HepG2 (cell line): ENCODE data around the gene BPIFB2. TPM values are rescaled to one million over a fixed set of nuclear protein-coding genes. Genes with fewer than 3 reads are reported as not detected.

Experiments
- GATAD2A ChIP-seq: IDR thresholded peaks from 2 replicates; pipeline ENCODE4 v1.6.1; 2016
- HDAC6 ChIP-seq: fragments of 200-600 bp; sonication (generic); IDR thresholded peaks from 2 replicates; pipeline ENCODE4 v1.7.0; 2017; ENCODE audit warnings: mild to moderate bottlenecking, antibody characterized with exemption, low read length, low read depth
- KDM2A ChIP-seq: sonication (generic); formaldehyde crosslinking; IDR thresholded peaks from 2 replicates; pipeline ENCODE4 v1.4.0; 2020; ENCODE audit warnings: low read depth, missing genetic modification reagents, borderline replicate concordance
- MXD4 ChIP-seq: IDR thresholded peaks from 2 replicates; pipeline ENCODE4 v1.6.1; 2016; ENCODE audit warnings: mild to moderate bottlenecking, missing biosample characterization, missing genetic modification reagents
- NR2F2 ChIP-seq: IDR thresholded peaks from 2 replicates; pipeline ENCODE4 v1.6.1; 2012; ENCODE audit warnings: low read depth, inconsistent platforms, borderline replicate concordance
- PRPF4 ChIP-seq: fragments of 200-400 bp; formaldehyde crosslinking; IDR thresholded peaks from 2 replicates; pipeline ENCODE4 v1.6.1; 2016; ENCODE audit warnings: low read length, low read depth; ENCODE audit not compliant: poor library complexity, severe bottlenecking
- RAD21 ChIP-seq: fragments of 450-650 bp; formaldehyde crosslinking; IDR thresholded peaks from 2 replicates; pipeline ENCODE4 v1.5.0; 2020; ENCODE audit warnings: mild to moderate bottlenecking
- XBP1 ChIP-seq: sonication (generic); formaldehyde crosslinking; IDR thresholded peaks from 2 replicates; pipeline ENCODE4 v1.5.0; 2020; ENCODE audit warnings: missing genetic modification reagents
- ZBTB44 ChIP-seq: sonication (generic); formaldehyde crosslinking; IDR thresholded peaks from 2 replicates; pipeline ENCODE4 v1.4.0; 2020; ENCODE audit warnings: missing genetic modification reagents
- ZNF160 ChIP-seq: sonication (generic); formaldehyde crosslinking; IDR thresholded peaks from 2 replicates; pipeline ENCODE4 v1.8.0; 2022; ENCODE audit warnings: mild to moderate bottlenecking, inconsistent platforms, missing genetic modification reagents
- ZNF343 ChIP-seq: sonication (generic); formaldehyde crosslinking; IDR thresholded peaks from 2 replicates; pipeline ENCODE4 v1.4.0; 2020; ENCODE audit warnings: mild to moderate bottlenecking, missing genetic modification reagents
- ZNF350 ChIP-seq: sonication (generic); formaldehyde crosslinking; IDR thresholded peaks from 2 replicates; pipeline ENCODE4 v1.4.0; 2020; ENCODE audit warnings: mild to moderate bottlenecking, low read depth, missing genetic modification reagents, borderline replicate concordance
- ZNF430 ChIP-seq: sonication (generic); formaldehyde crosslinking; IDR thresholded peaks from 2 replicates; pipeline ENCODE4 v1.9.0; 2021; ENCODE audit warnings: mild to moderate bottlenecking, missing genetic modification reagents
- ZNF570 ChIP-seq: sonication (generic); formaldehyde crosslinking; IDR thresholded peaks from 2 replicates; pipeline ENCODE4 v1.4.0; 2020; ENCODE audit warnings: mild to moderate bottlenecking, missing genetic modification reagents, borderline replicate concordance
- ZNF839 ChIP-seq: sonication (generic); formaldehyde crosslinking; IDR thresholded peaks from 2 replicates; pipeline ENCODE4 v1.4.0; 2020; ENCODE audit warnings: missing genetic modification reagents, mild to moderate bottlenecking, borderline replicate concordance
- ZSCAN22 ChIP-seq: sonication (generic); formaldehyde crosslinking; IDR thresholded peaks from 2 replicates; pipeline ENCODE4 v1.4.0; 2020; ENCODE audit warnings: mild to moderate bottlenecking, missing genetic modification reagents
- polyA plus RNA-seq, 8 experiments: library from polyadenylated mRNA; depleted of rRNA in 3 of 8; stranded (reverse) in 7 of 8; unstranded in 1 of 8; fragments of >200 nt; fragmentation: Illumina TruSeq in 4 of 8; extraction: Trizol in 4 of 8; gene quantifications; 2 replicates each; pipeline versions ENCODE4 v1.2.1 to v1.2.3, GENCODE V29; 2011 to 2016; ENCODE audit warnings: low read depth in 4 of 8, missing spikeins in 1 of 8, mixed read lengths in 1 of 8; ENCODE audit not compliant: insufficient read depth in 1 of 8
- total RNA-seq, 5 experiments: library from RNA; depleted of rRNA; stranded (reverse); fragments of >200 nt; fragmentation: Illumina TruSeq; extraction: Trizol; gene quantifications; 2 replicates each; pipeline ENCODE4 v1.2.3, GENCODE V29; 2016; ENCODE audit warnings: low read depth in 1 of 5
- TF ChIP-seq, protein P1 (sequence below): sonication (generic); formaldehyde crosslinking; IDR thresholded peaks from 2 replicates; pipeline ENCODE4 v1.4.0; 2020; ENCODE audit warnings: mild to moderate bottlenecking, missing genetic modification reagents
- TF ChIP-seq, protein P2 (sequence below): sonication (generic); formaldehyde crosslinking; IDR thresholded peaks from 2 replicates; pipeline ENCODE4 v1.8.1; 2023; ENCODE audit warnings: mild to moderate bottlenecking, missing genetic modification reagents, borderline replicate concordance
- TF ChIP-seq, protein P3 (sequence below): sonication (generic); formaldehyde crosslinking; IDR thresholded peaks from 2 replicates; pipeline ENCODE4 v1.5.0; 2020; ENCODE audit warnings: missing genetic modification reagents
- TF ChIP-seq, protein P4 (sequence below): sonication (generic); formaldehyde crosslinking; IDR thresholded peaks from 2 replicates; pipeline ENCODE4 v1.8.0; 2022; ENCODE audit warnings: missing genetic modification reagents, mild to moderate bottlenecking, borderline replicate concordance

The BPIFB2 gene
- total and polyA plus RNA-seq, 2 of the 13 experiments (the other 11 are each of a cell fraction or from before 2014, with no cell fraction given), result 54.5 to 902 TPM

DNA sequence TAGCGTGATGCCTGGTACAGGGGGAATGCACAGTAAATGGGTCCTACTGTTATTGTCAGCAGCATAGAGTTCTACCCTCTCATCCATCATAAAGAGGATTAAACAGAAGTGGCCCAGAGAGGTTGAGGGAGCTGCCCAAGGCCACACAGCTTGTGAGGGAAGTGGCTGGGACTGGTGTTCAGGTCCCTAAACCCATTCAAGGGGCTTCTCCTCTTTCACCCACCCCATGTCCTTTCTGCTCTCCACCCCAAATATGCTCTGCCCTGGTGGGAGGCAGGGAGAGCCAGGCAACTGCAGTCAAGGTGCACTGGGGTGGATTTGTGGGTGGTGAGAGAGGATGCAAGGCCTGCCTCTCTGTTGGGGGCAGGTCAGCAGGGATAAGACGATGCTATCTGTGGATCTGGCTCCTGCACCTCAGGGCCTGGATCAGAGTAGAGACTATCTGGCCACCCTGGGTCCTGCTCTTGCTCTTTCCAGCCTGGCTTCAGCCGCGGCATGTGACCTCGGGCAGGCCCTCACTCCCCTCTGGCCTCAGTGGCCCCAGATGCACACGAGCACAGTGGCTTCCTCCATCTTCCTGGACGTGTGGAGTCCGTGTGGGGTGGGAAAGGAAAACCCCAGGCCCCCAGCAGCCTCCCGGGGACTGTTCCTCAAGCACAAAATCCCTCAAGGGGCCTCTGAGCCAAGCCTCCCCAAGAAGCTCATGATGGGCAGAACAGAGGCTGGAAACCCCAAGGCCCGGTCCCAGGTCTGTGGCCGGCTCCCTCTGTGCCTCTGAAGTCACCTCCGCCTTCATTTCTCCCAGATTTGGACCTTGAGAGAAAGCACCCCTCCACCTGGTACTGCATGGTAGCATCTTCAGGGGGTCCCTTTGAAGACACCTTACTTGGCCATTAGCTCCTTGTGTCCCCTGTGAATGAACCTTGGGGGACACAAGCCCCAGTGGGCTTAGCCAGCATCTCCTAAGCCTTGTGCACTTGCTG is 20.6 kb downstream of the BPIFB2 start (continued):
- TF ChIP-seq ZNF343 (CRISPR knock-in tag), result no peak
- TF ChIP-seq MXD4, result no peak
- no peak for TF ChIP-seq ZNF839
- TF ChIP-seq, protein P1, sequence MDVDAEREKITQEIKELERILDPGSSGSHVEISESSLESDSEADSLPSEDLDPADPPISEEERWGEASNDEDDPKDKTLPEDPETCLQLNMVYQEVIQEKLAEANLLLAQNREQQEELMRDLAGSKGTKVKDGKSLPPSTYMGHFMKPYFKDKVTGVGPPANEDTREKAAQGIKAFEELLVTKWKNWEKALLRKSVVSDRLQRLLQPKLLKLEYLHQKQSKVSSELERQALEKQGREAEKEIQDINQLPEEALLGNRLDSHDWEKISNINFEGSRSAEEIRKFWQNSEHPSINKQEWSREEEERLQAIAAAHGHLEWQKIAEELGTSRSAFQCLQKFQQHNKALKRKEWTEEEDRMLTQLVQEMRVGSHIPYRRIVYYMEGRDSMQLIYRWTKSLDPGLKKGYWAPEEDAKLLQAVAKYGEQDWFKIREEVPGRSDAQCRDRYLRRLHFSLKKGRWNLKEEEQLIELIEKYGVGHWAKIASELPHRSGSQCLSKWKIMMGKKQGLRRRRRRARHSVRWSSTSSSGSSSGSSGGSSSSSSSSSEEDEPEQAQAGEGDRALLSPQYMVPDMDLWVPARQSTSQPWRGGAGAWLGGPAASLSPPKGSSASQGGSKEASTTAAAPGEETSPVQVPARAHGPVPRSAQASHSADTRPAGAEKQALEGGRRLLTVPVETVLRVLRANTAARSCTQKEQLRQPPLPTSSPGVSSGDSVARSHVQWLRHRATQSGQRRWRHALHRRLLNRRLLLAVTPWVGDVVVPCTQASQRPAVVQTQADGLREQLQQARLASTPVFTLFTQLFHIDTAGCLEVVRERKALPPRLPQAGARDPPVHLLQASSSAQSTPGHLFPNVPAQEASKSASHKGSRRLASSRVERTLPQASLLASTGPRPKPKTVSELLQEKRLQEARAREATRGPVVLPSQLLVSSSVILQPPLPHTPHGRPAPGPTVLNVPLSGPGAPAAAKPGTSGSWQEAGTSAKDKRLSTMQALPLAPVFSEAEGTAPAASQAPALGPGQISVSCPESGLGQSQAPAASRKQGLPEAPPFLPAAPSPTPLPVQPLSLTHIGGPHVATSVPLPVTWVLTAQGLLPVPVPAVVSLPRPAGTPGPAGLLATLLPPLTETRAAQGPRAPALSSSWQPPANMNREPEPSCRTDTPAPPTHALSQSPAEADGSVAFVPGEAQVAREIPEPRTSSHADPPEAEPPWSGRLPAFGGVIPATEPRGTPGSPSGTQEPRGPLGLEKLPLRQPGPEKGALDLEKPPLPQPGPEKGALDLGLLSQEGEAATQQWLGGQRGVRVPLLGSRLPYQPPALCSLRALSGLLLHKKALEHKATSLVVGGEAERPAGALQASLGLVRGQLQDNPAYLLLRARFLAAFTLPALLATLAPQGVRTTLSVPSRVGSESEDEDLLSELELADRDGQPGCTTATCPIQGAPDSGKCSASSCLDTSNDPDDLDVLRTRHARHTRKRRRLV, result no peak
- TF ChIP-seq GATAD2A (CRISPR knock-in tag), result no peak
- no peak for TF ChIP-seq NR2F2
- TF ChIP-seq ZNF160 (CRISPR knock-in tag), result no peak
- TF ChIP-seq, protein P2, sequence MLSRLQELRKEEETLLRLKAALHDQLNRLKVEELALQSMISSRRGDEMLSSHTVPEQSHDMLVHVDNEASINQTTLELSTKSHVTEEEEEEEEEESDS, result no peak
- peak; percentile 54; the same call in 1 of the 2 replicates for TF ChIP-seq KDM2A (CRISPR knock-in tag)
- TF ChIP-seq, protein P3, sequence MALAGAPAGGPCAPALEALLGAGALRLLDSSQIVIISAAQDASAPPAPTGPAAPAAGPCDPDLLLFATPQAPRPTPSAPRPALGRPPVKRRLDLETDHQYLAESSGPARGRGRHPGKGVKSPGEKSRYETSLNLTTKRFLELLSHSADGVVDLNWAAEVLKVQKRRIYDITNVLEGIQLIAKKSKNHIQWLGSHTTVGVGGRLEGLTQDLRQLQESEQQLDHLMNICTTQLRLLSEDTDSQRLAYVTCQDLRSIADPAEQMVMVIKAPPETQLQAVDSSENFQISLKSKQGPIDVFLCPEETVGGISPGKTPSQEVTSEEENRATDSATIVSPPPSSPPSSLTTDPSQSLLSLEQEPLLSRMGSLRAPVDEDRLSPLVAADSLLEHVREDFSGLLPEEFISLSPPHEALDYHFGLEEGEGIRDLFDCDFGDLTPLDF, result no peak
- TF ChIP-seq, protein P4, sequence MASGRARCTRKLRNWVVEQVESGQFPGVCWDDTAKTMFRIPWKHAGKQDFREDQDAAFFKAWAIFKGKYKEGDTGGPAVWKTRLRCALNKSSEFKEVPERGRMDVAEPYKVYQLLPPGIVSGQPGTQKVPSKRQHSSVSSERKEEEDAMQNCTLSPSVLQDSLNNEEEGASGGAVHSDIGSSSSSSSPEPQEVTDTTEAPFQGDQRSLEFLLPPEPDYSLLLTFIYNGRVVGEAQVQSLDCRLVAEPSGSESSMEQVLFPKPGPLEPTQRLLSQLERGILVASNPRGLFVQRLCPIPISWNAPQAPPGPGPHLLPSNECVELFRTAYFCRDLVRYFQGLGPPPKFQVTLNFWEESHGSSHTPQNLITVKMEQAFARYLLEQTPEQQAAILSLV (CRISPR knock-in tag), result no peak
- no peak for TF ChIP-seq ZBTB44 (CRISPR knock-in tag)
- TF ChIP-seq PRPF4, result no peak
- TF ChIP-seq ZNF570, result no peak
- TF ChIP-seq ZNF430 (CRISPR knock-in tag), result no peak
- TF ChIP-seq HDAC6, result no peak
- 0 out of 2 replicates have a peak, but pooled peaks have one; percentile 49 for TF ChIP-seq RAD21 (CRISPR knock-in tag)
- TF ChIP-seq XBP1 (CRISPR knock-in tag), result no peak
- no peak for TF ChIP-seq ZNF350 (CRISPR knock-in tag)
- TF ChIP-seq ZSCAN22 (CRISPR knock-in tag), result no peak
